ENCODE measurements around the gene BTG4. TPM values are rescaled to one million over a fixed set of nuclear protein-coding genes. Genes with fewer than 3 reads are reported as not detected.
A peak's percentile ranks its signal among the peaks of the same experiment; 100 is the strongest.

The BTG4 gene
- total and polyA plus RNA-seq, 2 experiments from 2014 or later = 0.33 TPM; not detected in 1

DNA sequence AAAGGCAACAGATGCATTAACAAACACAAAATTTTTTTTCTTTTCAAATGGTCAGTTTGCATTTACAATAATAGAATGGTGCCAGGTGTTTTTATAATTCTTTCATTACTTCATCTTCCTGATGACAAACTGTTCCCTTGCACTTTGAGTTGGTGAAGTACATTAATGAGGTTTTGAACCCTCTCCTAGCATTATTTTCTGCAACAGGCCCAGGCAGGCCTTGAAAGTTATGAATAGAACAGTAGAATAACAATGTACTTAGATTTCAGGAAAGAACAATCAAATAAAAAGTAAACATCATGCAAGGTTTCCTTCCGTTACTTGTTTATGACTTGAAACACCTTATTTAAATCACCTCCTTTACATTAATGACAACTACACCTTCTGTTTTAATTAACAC is 9.6 kb downstream of the BTG4 start:
- H3K9ac ChIP-seq = no peak overlapping the region
- H3K4me2 ChIP-seq (ENCODE audit: unreplicated experiment) = no peak overlapping the region
- in situ Hi-C loops (cut with MboI) = no loop called here
- no peaks in the 10 kb centered on the region for H3K27me3 ChIP-seq (replicated peaks; ENCODE audit: insufficient read depth)
- H3K4me3 ChIP-seq = no peak overlapping the region
- H4K20me1 ChIP-seq (ENCODE audit: insufficient read depth) = no peaks in the 10 kb centered on the region
- no peaks in the 10 kb centered on the region for H3F3A ChIP-seq (ENCODE audit: insufficient read depth)
- 89 to 97% methylated on average over 1 of the region's 1 CpG for WGBS, 2 experiments (ENCODE audit: low coverage in 1 of 2, low lambda C conversion rate in 2 of 2, missing lambda C conversion rate in 2 of 2)
- H3K9me2 ChIP-seq (ENCODE audit: insufficient read depth) = no peaks in the 10 kb centered on the region; the same call in 1 of the 2 replicates
- no peaks in the 10 kb centered on the region for H3K9me3 ChIP-seq (ENCODE audit: low read depth)
- no peak for TF ChIP-seq EZH2 (IDR thresholded peaks at IDR 0.05; ENCODE audit: insufficient read depth, poor library complexity, severe bottlenecking)
- TF ChIP-seq EZH2phosphoT487 (IDR thresholded peaks at IDR 0.05; ENCODE audit: insufficient read depth, low read depth) = no peak
- no peaks in the 10 kb centered on the region for H3K79me2 ChIP-seq (ENCODE audit: insufficient read depth)
- no peaks in the 10 kb centered on the region for H3K4me1 ChIP-seq (ENCODE audit: insufficient read depth)
- DNase-seq = no peak
- no peak overlapping the region for H2AFZ ChIP-seq
- no peak overlapping the region for H3K27ac ChIP-seq
- no peaks in the 10 kb centered on the region for H3K36me3 ChIP-seq (ENCODE audit: low read depth)

DNA sequence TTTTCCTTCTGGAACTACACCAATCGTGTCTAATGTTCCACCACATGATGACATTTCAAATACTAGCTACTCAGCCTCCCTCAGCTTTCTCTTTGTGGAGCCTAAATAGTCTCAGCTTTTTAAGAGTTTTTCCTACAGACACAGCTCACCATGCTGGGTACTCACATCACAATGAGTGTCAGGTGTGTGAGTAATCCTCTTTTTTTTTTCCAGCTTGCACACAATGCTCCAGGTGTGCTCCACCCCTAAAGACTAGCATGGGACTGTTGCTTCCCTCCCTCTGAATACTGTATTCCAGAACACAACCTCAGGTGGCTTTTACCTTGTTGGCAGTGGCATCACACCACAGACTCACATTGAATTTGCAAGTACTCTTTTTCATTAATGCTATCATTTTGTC is 11.7 kb downstream of the BTG4 start:
- H3K9me3 ChIP-seq (ENCODE audit: low read depth) = no peaks in the 10 kb centered on the region
- 87 to 100% methylated on average over 1 of the region's 1 CpG for WGBS, 2 experiments (ENCODE audit: low coverage in 1 of 2, low lambda C conversion rate in 2 of 2, missing lambda C conversion rate in 2 of 2)
- H4K20me1 ChIP-seq (ENCODE audit: insufficient read depth) = no peaks in the 10 kb centered on the region
- H3K79me2 ChIP-seq (ENCODE audit: insufficient read depth) = no peaks in the 10 kb centered on the region
- in situ Hi-C loops (cut with MboI) = no loop called here
- no peak for DNase-seq
- H3K27me3 ChIP-seq (replicated peaks; ENCODE audit: insufficient read depth) = no peaks in the 10 kb centered on the region
- H3K9me2 ChIP-seq (ENCODE audit: insufficient read depth) = no peaks in the 10 kb centered on the region; the same call in 1 of the 2 replicates
- no peaks in the 10 kb centered on the region for H3K36me3 ChIP-seq (ENCODE audit: low read depth)
- H3F3A ChIP-seq (ENCODE audit: insufficient read depth) = no peaks in the 10 kb centered on the region
- H3K4me1 ChIP-seq (ENCODE audit: insufficient read depth) = no peaks in the 10 kb centered on the region
- TF ChIP-seq EZH2phosphoT487 (IDR thresholded peaks at IDR 0.05; ENCODE audit: insufficient read depth, low read depth) = no peak
- TF ChIP-seq EZH2 (IDR thresholded peaks at IDR 0.05; ENCODE audit: insufficient read depth, poor library complexity, severe bottlenecking) = no peak
- H3K4me3 ChIP-seq = no peak overlapping the region
- no peak overlapping the region for H3K9ac ChIP-seq
- no peak overlapping the region for H3K4me2 ChIP-seq (ENCODE audit: unreplicated experiment)
- H2AFZ ChIP-seq = no peak overlapping the region
- H3K27ac ChIP-seq = no peak overlapping the region

DNA sequence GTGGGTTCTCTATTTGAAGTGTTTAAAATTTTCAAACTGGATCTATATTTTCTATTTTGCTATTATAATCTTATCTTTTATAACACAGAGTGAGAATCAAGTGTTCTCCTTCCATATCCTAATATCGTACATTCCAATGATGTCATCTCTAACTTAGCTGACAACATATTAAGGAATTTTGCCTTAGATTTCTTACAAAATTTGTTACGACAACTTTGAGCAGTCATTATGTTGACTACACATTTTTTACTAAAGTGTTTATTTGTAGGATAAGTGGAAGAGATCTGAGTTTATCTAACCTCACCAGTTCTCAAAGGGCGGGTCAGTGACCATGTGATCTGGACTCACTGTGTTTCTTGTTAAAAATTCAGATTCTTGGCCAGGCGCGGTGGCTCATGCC is 12.7 kb downstream of the BTG4 start:
- TF ChIP-seq EZH2phosphoT487 (IDR thresholded peaks at IDR 0.05; ENCODE audit: insufficient read depth, low read depth) (no peak), EZH2 (IDR thresholded peaks at IDR 0.05; ENCODE audit: insufficient read depth, poor library complexity, severe bottlenecking) (no peak)
- no peaks in the 10 kb centered on the region for H3K27me3 ChIP-seq (replicated peaks; ENCODE audit: insufficient read depth)
- H4K20me1 ChIP-seq (ENCODE audit: insufficient read depth) = no peaks in the 10 kb centered on the region
- no peaks in the 10 kb centered on the region for H3K79me2 ChIP-seq (ENCODE audit: insufficient read depth)
- no peak overlapping the region for H2AFZ ChIP-seq
- H3K4me3 ChIP-seq = no peak overlapping the region
- in situ Hi-C loops (cut with MboI) = no loop called here
- no peak overlapping the region for H3K4me2 ChIP-seq (ENCODE audit: unreplicated experiment)
- no peaks in the 10 kb centered on the region; the same call in 1 of the 2 replicates for H3K9me2 ChIP-seq (ENCODE audit: insufficient read depth)
- H3K9me3 ChIP-seq (ENCODE audit: low read depth) = no peaks in the 10 kb centered on the region
- H3K36me3 ChIP-seq (ENCODE audit: low read depth) = no peaks in the 10 kb centered on the region
- 78 to 79% methylated on average over 5 of the region's 5 CpGs for WGBS, 2 experiments (ENCODE audit: low coverage in 1 of 2, low lambda C conversion rate in 2 of 2, missing lambda C conversion rate in 2 of 2)
- H3K27ac ChIP-seq = no peak overlapping the region
- no peak overlapping the region for H3K9ac ChIP-seq
- H3F3A ChIP-seq (ENCODE audit: insufficient read depth) = no peaks in the 10 kb centered on the region
- H3K4me1 ChIP-seq (ENCODE audit: insufficient read depth) = no peaks in the 10 kb centered on the region
- peak; percentile 10 for DNase-seq

DNA sequence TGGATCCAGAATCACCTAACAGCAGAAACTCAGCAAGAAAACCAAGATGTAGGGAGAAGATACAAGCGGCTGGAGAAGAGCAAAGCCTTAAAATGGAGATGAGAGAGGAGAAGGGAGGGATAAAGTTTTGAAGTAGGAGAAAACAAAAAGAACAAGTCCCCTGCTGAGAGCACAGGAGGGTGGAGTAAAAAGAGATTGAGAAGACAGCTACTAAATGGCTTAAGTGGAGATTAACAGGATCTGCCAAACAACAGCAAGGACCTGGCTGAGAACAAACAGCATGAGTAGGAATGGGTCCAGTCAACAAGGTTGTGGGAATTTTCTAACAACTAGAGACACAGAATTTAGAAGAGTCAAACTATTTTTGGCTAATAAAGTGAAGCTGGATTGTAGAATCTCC is 18.1 kb downstream of the BTG4 start:
- H3K27me3 ChIP-seq (replicated peaks; ENCODE audit: insufficient read depth) = no peaks in the 10 kb centered on the region
- WGBS, 2 experiments (ENCODE audit: low coverage in 1 of 2, low lambda C conversion rate in 2 of 2, missing lambda C conversion rate in 2 of 2) = 47 to 54% methylated on average over 1 of the region's 1 CpG
- TF ChIP-seq EZH2phosphoT487 (IDR thresholded peaks at IDR 0.05; ENCODE audit: insufficient read depth, low read depth) = no peak
- TF ChIP-seq EZH2 (IDR thresholded peaks at IDR 0.05; ENCODE audit: insufficient read depth, poor library complexity, severe bottlenecking) = no peak
- no peak overlapping the region for H3K4me3 ChIP-seq
- H3F3A ChIP-seq (ENCODE audit: insufficient read depth) = no peaks in the 10 kb centered on the region
- no peaks in the 10 kb centered on the region for H3K79me2 ChIP-seq (ENCODE audit: insufficient read depth)
- H3K27ac ChIP-seq = no peak overlapping the region
- DNase-seq = no peak
- H3K9me3 ChIP-seq (ENCODE audit: low read depth) = no peaks in the 10 kb centered on the region
- in situ Hi-C loops (cut with MboI) = no loop called here
- H3K9me2 ChIP-seq (ENCODE audit: insufficient read depth) = no peaks in the 10 kb centered on the region
- no peak overlapping the region for H3K9ac ChIP-seq
- no peaks in the 10 kb centered on the region for H3K36me3 ChIP-seq (ENCODE audit: low read depth)
- no peaks in the 10 kb centered on the region for H4K20me1 ChIP-seq (ENCODE audit: insufficient read depth)
- H2AFZ ChIP-seq = no peak overlapping the region
- no peak overlapping the region for H3K4me2 ChIP-seq (ENCODE audit: unreplicated experiment)
- no peaks in the 10 kb centered on the region for H3K4me1 ChIP-seq (ENCODE audit: insufficient read depth)

DNA sequence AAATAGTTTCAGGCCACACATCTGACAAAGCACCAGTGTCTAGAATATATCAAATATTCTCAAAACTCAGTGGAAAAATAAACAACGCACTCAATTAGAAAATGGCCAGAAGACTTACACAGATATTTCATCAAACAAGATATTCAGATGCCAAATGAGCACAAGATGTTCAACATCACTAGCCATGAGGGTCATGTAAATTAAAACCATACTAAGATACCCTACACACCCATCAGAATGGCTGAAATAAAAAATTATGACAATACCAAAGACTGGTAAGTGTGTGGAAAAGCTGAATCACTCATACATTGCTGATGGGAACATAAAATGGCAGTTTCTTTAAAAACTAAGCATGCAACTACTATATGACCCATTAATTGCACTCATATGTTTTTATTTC is 21.7 kb downstream of the BTG4 start:
- Histone ChIP-seq H3K27ac (no peak overlapping the region), H3K9me3 (ENCODE audit: low read depth) (peaks cover 3% of the 10 kb centered on the region), H3K4me3 (no peak overlapping the region), H3K4me2 (ENCODE audit: unreplicated experiment) (no peak overlapping the region), H3K36me3 (ENCODE audit: low read depth) (no peaks in the 10 kb centered on the region), H3K79me2 (ENCODE audit: insufficient read depth) (no peaks in the 10 kb centered on the region), H2AFZ (no peak overlapping the region), H3K27me3 (replicated peaks; ENCODE audit: insufficient read depth) (no peaks in the 10 kb centered on the region), H3K9me2 (ENCODE audit: insufficient read depth) (no peaks in the 10 kb centered on the region), H3F3A (ENCODE audit: insufficient read depth) (no peaks in the 10 kb centered on the region), H4K20me1 (ENCODE audit: insufficient read depth) (no peaks in the 10 kb centered on the region), H3K9ac (no peak overlapping the region), H3K4me1 (ENCODE audit: insufficient read depth) (no peaks in the 10 kb centered on the region)
- in situ Hi-C loops (cut with MboI) = no loop called here
- peak; percentile 7 for DNase-seq
- TF ChIP-seq EZH2phosphoT487 (IDR thresholded peaks at IDR 0.05; ENCODE audit: insufficient read depth, low read depth) = no peak
- TF ChIP-seq EZH2 (IDR thresholded peaks at IDR 0.05; ENCODE audit: insufficient read depth, poor library complexity, severe bottlenecking) = no peak
- 11 to 23% methylated on average over 1 of the region's 1 CpG for WGBS, 2 experiments (ENCODE audit: low coverage in 1 of 2, low lambda C conversion rate in 2 of 2, missing lambda C conversion rate in 2 of 2)

Data from GM23248 (cell line).